Lung (tissue), 12 donors: ENCODE results near the gene PHACTR3. TPM values are rescaled to one million over a fixed set of nuclear protein-coding genes. Genes with fewer than 3 reads are reported as not detected.

Experiments used
- ATAC-seq: fragments of 200-7000 bp; cut with Tn5 transposase; one replicate; pipeline ENCODE4 v1.9.1; 2020; ENCODE audit warnings: moderate number of reproducible peaks; ENCODE audit not compliant: insufficient read depth, low FRiP score
- DNase-seq, 3 donors: peaks; one replicate each; pipeline ENCODE4 v3.0.0-alpha.2; 2013 to 2017
- H3K27ac ChIP-seq, 2 donors: one replicate each; pipeline ENCODE4 v1.5.1; 2013; ENCODE audit warnings: mild to moderate bottlenecking in 2 of 2, moderate library complexity in 2 of 2, control low read depth in 1 of 2, inconsistent platforms in 1 of 2, low read depth in 1 of 2, low read length in 1 of 2
- H3K27me3 ChIP-seq, 3 donors: one replicate each; pipeline ENCODE4 v1.5.1; 2013; ENCODE audit warnings: low read length in 2 of 3; ENCODE audit not compliant: control insufficient read depth in 3 of 3, insufficient read depth in 3 of 3
- H3K36me3 ChIP-seq, 4 donors: one replicate each; pipeline ENCODE4 v1.5.1; 2013; ENCODE audit warnings: low read length in 4 of 4, mild to moderate bottlenecking in 1 of 4, moderate library complexity in 1 of 4; ENCODE audit not compliant: control insufficient read depth in 4 of 4, insufficient read depth in 4 of 4
- H3K4me1 ChIP-seq, 5 donors: one replicate each; pipeline ENCODE4 v1.5.1; 2013; ENCODE audit warnings: low read length in 5 of 5, mild to moderate bottlenecking in 2 of 5, moderate library complexity in 1 of 5; ENCODE audit not compliant: control insufficient read depth in 5 of 5, insufficient read depth in 5 of 5
- H3K4me3 ChIP-seq: one replicate; pipeline ENCODE4 v1.5.1; 2013; ENCODE audit warnings: mild to moderate bottlenecking, control low read depth, moderate library complexity
- H3K9ac ChIP-seq, 2 donors: one replicate each; pipeline ENCODE4 v1.5.1; 2013; ENCODE audit warnings: low read length in 2 of 2, control low read depth in 1 of 2; ENCODE audit not compliant: insufficient read depth in 1 of 2
- H3K9me3 ChIP-seq, 4 donors: one replicate each; pipeline ENCODE4 v1.5.1; 2013; ENCODE audit warnings: low read length in 3 of 4, mild to moderate bottlenecking in 1 of 4, moderate library complexity in 1 of 4; ENCODE audit not compliant: control insufficient read depth in 4 of 4, insufficient read depth in 3 of 4
- WGBS, 2 donors: extraction: QIAGEN DNeasy Blood & Tissue Kit; methylation state at CpG; one replicate each; pipeline ENCODE4 v1.1.7; 2013; 5-methylcytosine and 5-hydroxymethylcytosine counted together
- polyA plus RNA-seq, 2 donors: library from polyadenylated mRNA; stranded (reverse); fragments of 200-250 nt; gene quantifications; one replicate each; pipeline ENCODE4 v1.2.1, GENCODE V29; 2013
- total RNA-seq, 2 donors: library from RNA; depleted of rRNA in 1 of 2; stranded (reverse); fragments of >200 nt in 1 of 2; gene quantifications; one replicate each; pipeline ENCODE4 v1.2.1, GENCODE V29; 2014 to 2021
- TF ChIP-seq, protein P1 (sequence below): IDR thresholded peaks from 2 replicates; pipeline ENCODE4 v1.5.1; 2012; ENCODE audit warnings: mild to moderate bottlenecking; ENCODE audit errors: control extremely low read depth, extremely low read depth
- donor health status: control.
- donor health status: control.
- donor health status: Bipolar disorder and iron deficiency.
- donor health status: healthy.
- donor health status: DM: yes; HTN: yes; CAD: no.

The PHACTR3 gene
- total and polyA plus RNA-seq, 4 donors, result 3.8 to 12.0 (median 5.9) TPM

DNA sequence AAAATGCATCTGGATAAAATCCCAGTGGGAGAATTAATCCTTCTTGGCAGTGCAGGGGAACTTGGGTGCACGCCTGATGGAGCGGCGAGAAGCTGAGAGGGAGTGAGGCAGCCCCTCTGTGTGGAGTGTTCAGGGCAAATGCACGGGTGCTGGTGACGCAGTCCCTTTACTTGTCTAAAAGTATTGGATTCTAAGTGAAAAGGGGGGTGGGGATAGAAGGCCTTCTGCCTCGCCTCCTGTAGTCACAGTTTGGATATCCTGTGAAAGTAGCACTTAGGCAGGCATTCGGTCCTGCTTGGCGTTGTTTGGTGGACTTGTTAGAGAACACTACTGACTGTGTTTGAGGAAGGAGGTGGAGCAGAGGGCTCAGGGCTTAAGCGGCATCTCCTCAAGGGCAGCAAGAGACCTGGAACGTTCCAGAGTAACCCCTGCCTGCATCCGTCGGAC lies 39.3 kb downstream of the PHACTR3 start:
- Histone ChIP-seq H3K27me3 (no peaks in the 10 kb centered on the region), H3K4me3 (no peak overlapping the region), H3K4me1 (peaks cover 0 to 5% (median 0%) of the 10 kb centered on the region in 5 donors), H3K9me3 (peaks cover 0 to 6% (median 0%) of the 10 kb centered on the region in 4 donors), H3K9ac (no peak overlapping the region), H3K36me3 (no peaks in the 10 kb centered on the region), H3K27ac (no peak overlapping the region)
- WGBS, 2 donors, result 76 to 85% methylated on average over 12 of the region's 12 CpGs
- ATAC-seq (no peak), DNase-seq (no peak)
- TF ChIP-seq, protein P1, sequence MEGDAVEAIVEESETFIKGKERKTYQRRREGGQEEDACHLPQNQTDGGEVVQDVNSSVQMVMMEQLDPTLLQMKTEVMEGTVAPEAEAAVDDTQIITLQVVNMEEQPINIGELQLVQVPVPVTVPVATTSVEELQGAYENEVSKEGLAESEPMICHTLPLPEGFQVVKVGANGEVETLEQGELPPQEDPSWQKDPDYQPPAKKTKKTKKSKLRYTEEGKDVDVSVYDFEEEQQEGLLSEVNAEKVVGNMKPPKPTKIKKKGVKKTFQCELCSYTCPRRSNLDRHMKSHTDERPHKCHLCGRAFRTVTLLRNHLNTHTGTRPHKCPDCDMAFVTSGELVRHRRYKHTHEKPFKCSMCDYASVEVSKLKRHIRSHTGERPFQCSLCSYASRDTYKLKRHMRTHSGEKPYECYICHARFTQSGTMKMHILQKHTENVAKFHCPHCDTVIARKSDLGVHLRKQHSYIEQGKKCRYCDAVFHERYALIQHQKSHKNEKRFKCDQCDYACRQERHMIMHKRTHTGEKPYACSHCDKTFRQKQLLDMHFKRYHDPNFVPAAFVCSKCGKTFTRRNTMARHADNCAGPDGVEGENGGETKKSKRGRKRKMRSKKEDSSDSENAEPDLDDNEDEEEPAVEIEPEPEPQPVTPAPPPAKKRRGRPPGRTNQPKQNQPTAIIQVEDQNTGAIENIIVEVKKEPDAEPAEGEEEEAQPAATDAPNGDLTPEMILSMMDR, result no peak

- H3K4me3 ChIP-seq, result no peak overlapping the region
- 89 to 92% methylated on average over 10 of the region's 10 CpGs for WGBS, 2 donors
- H3K9me3 ChIP-seq, result peaks cover 0 to 5% (median 0%) of the 10 kb centered on the region in 4 donors
- DNase-seq, result no peak
- no peak overlapping the region for H3K27ac ChIP-seq
- TF ChIP-seq, protein P1, result no peak
- no peak for ATAC-seq
- peaks cover 0 to 5% (median 0%) of the 10 kb centered on the region in 5 donors for H3K4me1 ChIP-seq
- no peak overlapping the region for H3K9ac ChIP-seq
- no peaks in the 10 kb centered on the region for H3K36me3 ChIP-seq
- H3K27me3 ChIP-seq, result no peaks in the 10 kb centered on the region
Measured at GRCh38 chr20:59644371-59644939, 40.1 kb downstream of the PHACTR3 start.

DNA sequence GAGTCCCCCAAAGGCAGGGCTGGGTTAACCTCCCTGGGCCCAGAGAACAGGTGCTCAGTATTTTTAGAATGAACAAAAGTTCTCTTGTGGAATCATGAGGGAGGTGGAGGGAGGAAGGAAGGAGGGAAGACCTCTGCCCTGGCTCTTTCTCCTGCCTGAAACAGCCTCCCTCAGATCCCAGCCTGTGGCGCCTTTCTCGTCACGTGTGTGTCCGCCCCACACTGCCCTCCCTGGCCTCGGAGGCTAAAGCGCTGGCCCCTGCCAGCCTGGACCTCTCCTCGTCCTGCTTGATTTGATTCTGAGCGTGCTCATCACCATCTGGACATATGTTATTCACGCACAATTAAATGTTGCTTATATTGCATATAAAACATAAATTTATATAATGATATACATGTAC lies 40.9 kb downstream of the PHACTR3 start:
- peaks cover 0 to 5% (median 0%) of the 10 kb centered on the region in 5 donors for H3K4me1 ChIP-seq
- TF ChIP-seq, protein P1, result no peak
- 84 to 94% methylated on average over 9 of the region's 9 CpGs for WGBS, 2 donors
- H3K27ac ChIP-seq, result no peak overlapping the region
- ATAC-seq (no peak), DNase-seq (no peak)
- H3K36me3 ChIP-seq, result no peaks in the 10 kb centered on the region
- H3K9me3 ChIP-seq, result peaks cover 0 to 5% (median 0%) of the 10 kb centered on the region in 4 donors
- H3K9ac ChIP-seq, result no peak overlapping the region
- no peak overlapping the region for H3K4me3 ChIP-seq
- no peaks in the 10 kb centered on the region for H3K27me3 ChIP-seq

DNA sequence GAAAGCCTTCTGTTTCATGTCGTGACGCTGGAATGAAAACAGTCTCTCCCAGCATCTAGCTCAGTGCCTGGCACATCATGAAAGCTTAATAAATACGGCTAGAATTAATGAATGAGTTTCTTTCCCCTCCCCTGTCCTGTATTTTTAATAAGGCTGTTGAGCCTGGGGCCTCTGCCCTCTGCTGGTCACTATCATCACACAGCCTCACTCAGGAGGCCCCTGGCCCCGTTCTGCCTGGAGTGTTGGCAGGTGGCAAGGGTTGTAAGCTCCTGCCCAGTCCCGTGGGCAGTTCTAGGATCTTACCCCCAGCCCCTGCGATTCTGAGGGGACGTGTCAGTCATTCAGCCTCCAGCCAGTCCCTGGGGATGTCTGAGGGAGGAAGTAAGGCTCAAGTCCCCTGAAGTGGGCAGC lies 41.4 kb downstream of the PHACTR3 start:
- Histone ChIP-seq H3K27me3 (no peaks in the 10 kb centered on the region), H3K4me3 (no peak overlapping the region), H3K27ac (no peak overlapping the region), H3K9ac (no peak overlapping the region), H3K9me3 (peaks cover 0 to 5% (median 0%) of the 10 kb centered on the region in 4 donors), H3K4me1 (peaks cover 0 to 5% (median 0%) of the 10 kb centered on the region in 5 donors), H3K36me3 (no peaks in the 10 kb centered on the region)
- ATAC-seq (no peak), DNase-seq (no peak)
- WGBS, 2 donors, result 68 to 74% methylated on average over 7 of the region's 7 CpGs
- TF ChIP-seq, protein P1, result no peak
